H1 (cell line): Measurements from ENCODE around the gene FBXO47. TPM values are rescaled to one million over a fixed set of nuclear protein-coding genes. Genes with fewer than 3 reads are reported as not detected.
A peak's percentile ranks its signal among the peaks of the same experiment; 100 is the strongest.
"Not testable (repeated sequence)": the region's sequence is repeated elsewhere in the genome, so short reads cannot be mapped to it uniquely, and the experiment has no call there.

Experiments
- CTCF ChIA-PET: fragments of 300-600 bp; sonication (Branson Sonifier 250); formaldehyde crosslinking; loops from one replicate; lab custom pipeline; 2021; ENCODE audit not compliant: partially characterized antibody; lab: Charles Lee
- POLR2A ChIA-PET: fragments of 300-600 bp; sonication (Branson Sonifier 250); formaldehyde crosslinking; loops from one replicate; lab custom pipeline; 2021; ENCODE audit warnings: inconsistent platforms; ENCODE audit not compliant: partially characterized antibody; lab: Charles Lee
- DNase-seq, 2 experiments: peaks; one replicate each; pipeline versions ENCODE4 v3.0.0 to v3.0.0-alpha.2; 2010 to 2022; ENCODE audit warnings: low spot score in 2 of 2, low read depth in 1 of 2, mixed read lengths in 1 of 2
- FAIRE-seq: peaks from 2 replicates; lab custom pipeline; 2011; peaks lifted over from hg19 to GRCh38; lab: Jason Lieb, UNC
- H2AFZ ChIP-seq: 2 replicates; pipeline ENCODE4 v1.8.1; 2012; ENCODE audit warnings: low read length, inconsistent platforms
- H2AK5ac ChIP-seq: 2 replicates; pipeline ENCODE4 v1.6.1; 2013; ENCODE audit warnings: low read depth, low read length
- H2BK120ac ChIP-seq: replicated peaks from 2 replicates; pipeline ENCODE3; 2013; ENCODE audit warnings: low read depth, low read length, inconsistent platforms
- H2BK12ac ChIP-seq: 2 replicates; pipeline ENCODE4 v1.6.1; 2013; ENCODE audit warnings: low read depth, low read length
- H2BK15ac ChIP-seq: 2 replicates; pipeline ENCODE4 v1.6.1; 2013; ENCODE audit warnings: low read length
- H2BK20ac ChIP-seq: 2 replicates; pipeline ENCODE4 v1.6.1; 2013; ENCODE audit warnings: low read length
- H2BK5ac ChIP-seq: 2 replicates; pipeline ENCODE4 v1.6.1; 2013; ENCODE audit warnings: low read depth, low read length
- H3K14ac ChIP-seq: 2 replicates; pipeline ENCODE4 v1.6.1; 2013; ENCODE audit warnings: inconsistent platforms; ENCODE audit not compliant: insufficient read length
- H3K18ac ChIP-seq: 2 replicates; pipeline ENCODE4 v1.6.1; 2013; ENCODE audit warnings: low read length; ENCODE audit errors: extremely low read depth
- H3K23ac ChIP-seq: 2 replicates; pipeline ENCODE4 v1.6.1; 2013; ENCODE audit warnings: inconsistent platforms; ENCODE audit not compliant: insufficient read length
- H3K23me2 ChIP-seq: 2 replicates; pipeline ENCODE4 v1.6.1; 2013; ENCODE audit warnings: low read depth, low read length
- H3K27ac ChIP-seq: 2 replicates; pipeline ENCODE4 v1.6.1; 2011; ENCODE audit warnings: low read depth, low read length, inconsistent platforms
- H3K27me3 ChIP-seq, 4 experiments: replicated peaks in 1 of 4; 1 replicate in 1 of 4; 2 replicates in 3 of 4; pipeline versions ENCODE4 v1.6.1 to v1.8.1; 2011 to 2013; ENCODE audit warnings: low read length in 3 of 4, mild to moderate bottlenecking in 3 of 4, inconsistent platforms in 2 of 4, mixed read lengths in 2 of 4, moderate library complexity in 1 of 4; ENCODE audit not compliant: control insufficient read depth in 3 of 4, insufficient read depth in 3 of 4; ENCODE audit errors: extremely low read depth in 1 of 4
- H3K36me3 ChIP-seq, 4 experiments: 2 replicates each; pipeline versions ENCODE4 v1.6.1 to v1.8.1; 2011 to 2013; ENCODE audit warnings: mild to moderate bottlenecking in 4 of 4, low read length in 3 of 4, moderate library complexity in 2 of 4, control low read depth in 1 of 4, inconsistent platforms in 1 of 4; ENCODE audit not compliant: insufficient read depth in 4 of 4, control insufficient read depth in 2 of 4
- H3K4ac ChIP-seq: replicated peaks from 2 replicates; pipeline ENCODE3; 2013; ENCODE audit warnings: low read length, low read depth, mixed read lengths, inconsistent platforms; ENCODE audit not compliant: insufficient read length
- H3K4me1 ChIP-seq, 4 experiments: replicated peaks in 1 of 4; 1 replicate in 1 of 4; 2 replicates in 3 of 4; pipeline versions ENCODE4 v1.6.1 to v1.8.1; 2011 to 2013; ENCODE audit warnings: low read length in 3 of 4, inconsistent platforms in 2 of 4, mixed read lengths in 1 of 4; ENCODE audit not compliant: insufficient read depth in 4 of 4, control insufficient read depth in 3 of 4
- H3K4me2 ChIP-seq, 2 experiments: 2 replicates each; pipeline versions ENCODE4 v1.6.1 to v1.8.1; 2011 to 2013; ENCODE audit warnings: low read depth in 2 of 2, low read length in 2 of 2, control low read depth in 1 of 2, inconsistent platforms in 1 of 2, mild to moderate bottlenecking in 1 of 2; ENCODE audit not compliant: insufficient read depth in 1 of 2
- H3K4me3 ChIP-seq, 4 experiments: fragments of 200-600, 300-600 bp in 1 of 4; sonication (generic), shearing (Covaris generic), sonication (Bioruptor Twin) in 1 of 4; 2 replicates each; pipeline versions ENCODE4 v1.5.1 to v1.8.1; 2011 to 2016; ENCODE audit warnings: low read length in 4 of 4, low read depth in 3 of 4, control low read depth in 2 of 4, inconsistent platforms in 2 of 4, mild to moderate bottlenecking in 2 of 4, mixed read lengths in 1 of 4, moderate library complexity in 1 of 4; ENCODE audit not compliant: insufficient read depth in 2 of 4; ENCODE audit errors: extremely low read depth in 1 of 4
- H3K56ac ChIP-seq: replicated peaks from 2 replicates; pipeline ENCODE3; 2013; ENCODE audit warnings: low read depth, mild to moderate bottlenecking, mixed read lengths, low read length, inconsistent platforms; ENCODE audit not compliant: insufficient read length
- H3K79me1 ChIP-seq: 2 replicates; pipeline ENCODE4 v1.6.1; 2013; ENCODE audit warnings: low read depth, low read length, control low read depth
- H3K79me2 ChIP-seq, 2 experiments: 2 replicates each; pipeline versions ENCODE4 v1.6.1 to v1.8.1; 2012 to 2013; ENCODE audit warnings: low read length in 2 of 2, mild to moderate bottlenecking in 2 of 2, inconsistent platforms in 1 of 2; ENCODE audit not compliant: insufficient read depth in 2 of 2, control insufficient read depth in 1 of 2
- H3K9ac ChIP-seq, 4 experiments: replicated peaks in 1 of 4; 1 replicate in 1 of 4; 2 replicates in 3 of 4; pipeline versions ENCODE4 v1.6.1 to v1.8.1; 2011 to 2013; ENCODE audit warnings: low read depth in 3 of 4, low read length in 3 of 4, control low read depth in 2 of 4, mild to moderate bottlenecking in 2 of 4, moderate library complexity in 2 of 4, inconsistent platforms in 1 of 4; ENCODE audit errors: extremely low read depth in 1 of 4
- H3K9me3 ChIP-seq, 2 experiments: 2 replicates each; pipeline versions ENCODE4 v1.6.1 to v1.8.1; 2012 to 2013; ENCODE audit warnings: mild to moderate bottlenecking in 2 of 2, moderate library complexity in 2 of 2, control low read depth in 1 of 2, inconsistent platforms in 1 of 2, low read depth in 1 of 2, low read length in 1 of 2, mixed read lengths in 1 of 2; ENCODE audit not compliant: insufficient read depth in 2 of 2
- H4K20me1 ChIP-seq, 2 experiments: replicated peaks in 1 of 2; 2 replicates each; pipeline versions ENCODE3 to v1.8.1; 2011 to 2013; ENCODE audit warnings: inconsistent platforms in 2 of 2, low read length in 2 of 2, mild to moderate bottlenecking in 1 of 2; ENCODE audit not compliant: insufficient read depth in 2 of 2, control insufficient read depth in 1 of 2
- H4K5ac ChIP-seq: 2 replicates; pipeline ENCODE4 v1.6.1; 2013; ENCODE audit warnings: low read length, low read depth, mixed read lengths, inconsistent platforms; ENCODE audit not compliant: insufficient read length
- H4K8ac ChIP-seq: 2 replicates; pipeline ENCODE4 v1.8.0; 2013; ENCODE audit warnings: mild to moderate bottlenecking, moderate library complexity, low read length, inconsistent platforms; ENCODE audit not compliant: insufficient read depth; ENCODE audit errors: extremely low read depth
- H4K91ac ChIP-seq: replicated peaks from 2 replicates; pipeline ENCODE3; 2013; ENCODE audit warnings: low read length, mixed read lengths, inconsistent platforms; ENCODE audit not compliant: insufficient read length
- WGBS, 2 experiments: shearing (Covaris generic) in 1 of 2; methylation state at CpG; one replicate each; pipeline versions ENCODE4 v1.1.6 to v1.1.7; 2013 to 2015; ENCODE audit warnings: low lambda C conversion rate in 2 of 2, mixed read lengths in 2 of 2, inconsistent platforms in 1 of 2, low coverage in 1 of 2, missing lambda C conversion rate in 1 of 2; ENCODE audit not compliant: insufficient replicate concordance in 2 of 2, insufficient coverage in 1 of 2, insufficient read length in 1 of 2; ENCODE audit errors: extremely low coverage in 1 of 2, missing lambda C conversion rate in 1 of 2; 5-methylcytosine and 5-hydroxymethylcytosine counted together
- polyA plus RNA-seq, 7 experiments: library from polyadenylated mRNA; depleted of rRNA in 3 of 7; stranded (reverse) in 5 of 7; unstranded in 2 of 7; fragments of >200 nt in 5 of 7; fragments of 200-250 nt in 2 of 7; gene quantifications; 1 replicate in 5 of 7; 2 replicates in 1 of 7; 4 replicates in 1 of 7; pipeline versions ENCODE4 v1.2.1 to v1.2.3, GENCODE V29; 2011 to 2013; ENCODE audit warnings: missing spikeins in 2 of 7, mixed read lengths in 2 of 7
- total RNA-seq: library from RNA; stranded (reverse); fragmentation: NEBNext Ultra II Directional; extraction: Animal tissue kit (Norgen Biotek cat#: 25700); gene quantifications from 2 replicates; pipeline ENCODE4 v1.2.1, GENCODE V29; 2021

FBXO47 gene
- total and polyA plus RNA-seq, 2 of the 8 experiments (the other 6 are each of a cell fraction or from before 2014, with no cell fraction given) = not detected

GRCh38 chr17:38933962-38934361, 33.2 kb downstream of the FBXO47 start:
- not testable (repeated sequence) for H3K56ac ChIP-seq, H2BK120ac ChIP-seq, H3K9me3 ChIP-seq, H3K9ac ChIP-seq, H3K27ac ChIP-seq, H3K14ac ChIP-seq, H3K23me2 ChIP-seq, H3K23ac ChIP-seq, H4K91ac ChIP-seq, H3K79me2 ChIP-seq, H3K4me3 ChIP-seq, H2BK20ac ChIP-seq, H2AFZ ChIP-seq, H3K4ac ChIP-seq, H4K5ac ChIP-seq, H3K4me1 ChIP-seq, H2BK12ac ChIP-seq, H3K4me2 ChIP-seq, H3K18ac ChIP-seq, DNase-seq, H4K20me1 ChIP-seq, H3K27me3 ChIP-seq, H2BK15ac ChIP-seq, H3K79me1 ChIP-seq, H2BK5ac ChIP-seq, H2AK5ac ChIP-seq, FAIRE-seq, H3K36me3 ChIP-seq, H4K8ac ChIP-seq
- 96% methylated on average over 9 of the region's 9 CpGs; no CpG with 5 or more reads in 1 of the 2 experiments for WGBS, 2 experiments
- CTCF ChIA-PET = interaction anchor here (0.7 to 2.6 kb wide), 3 partner anchors 8 to 23 kb away, joined by 3 to 20 read pairs (median 3); no protein-coding TSS in a partner anchor
- POLR2A ChIA-PET = interaction anchor here (0.7 to 1.2 kb wide), 2 partner anchors 10 to 36 kb away, joined by 3 read pairs; no protein-coding TSS in a partner anchor

- H3K23ac ChIP-seq, FAIRE-seq, H3K18ac ChIP-seq, H3K79me2 ChIP-seq, H3K9ac ChIP-seq, H3K4ac ChIP-seq, CTCF ChIA-PET, POLR2A ChIA-PET, H3K4me2 ChIP-seq, H3K79me1 ChIP-seq, H3K56ac ChIP-seq, H2BK12ac ChIP-seq, H4K91ac ChIP-seq, H3K4me3 ChIP-seq, H2BK15ac ChIP-seq, H2BK5ac ChIP-seq, H3K4me1 ChIP-seq, H2BK20ac ChIP-seq, H2BK120ac ChIP-seq, H3K9me3 ChIP-seq, H3K27ac ChIP-seq, H4K8ac ChIP-seq, H4K20me1 ChIP-seq, H3K27me3 ChIP-seq, H2AFZ ChIP-seq, H3K36me3 ChIP-seq, H3K23me2 ChIP-seq, H2AK5ac ChIP-seq, H4K5ac ChIP-seq, H3K14ac ChIP-seq: not testable (repeated sequence)
- WGBS, 2 experiments = 97% methylated on average over 19 of the region's 36 CpGs; no CpG with 5 or more reads in 1 of the 2 experiments
- peak in 1 of 2 experiments; percentile 39 for DNase-seq
Observed at GRCh38 chr17:38930782-38931181, 36.4 kb downstream of the FBXO47 start.
